ENCODE measurements around the gene RUFY1.
"Not testable (repeated sequence)": the region's sequence is repeated elsewhere in the genome, so short reads cannot be mapped to it uniquely, and the experiment has no call there.

The RUFY1 gene

GRCh38 chr5:179550511-179551342 is at the start of gene RUFY1:
Gene RUFY1, plus strand, starts transcription at chr5:179550554. Its CDS starts 16 bp downstream, at chr5:179550570.
- Mint-ChIP-seq H3K27ac (peak within 1 kb of the TSS; percentile 99), H3K36me3 (no peaks in the 10 kb centered on the region)

GRCh38 chr5:179501997-179502396 is 48.4 kb upstream of the RUFY1 start:
- not testable (repeated sequence) for H3K9me3 Mint-ChIP-seq (ENCODE audit: low read depth); H3K4me1 Mint-ChIP-seq (ENCODE audit: low read depth); H3K27ac Mint-ChIP-seq; H3K4me3 Mint-ChIP-seq; H3K36me3 Mint-ChIP-seq; H3K27me3 Mint-ChIP-seq

More at GRCh38 chr5:179550511-179551342, at the start of gene RUFY1:
- peaks cover 36% of the 10 kb centered on the region for H3K4me1 Mint-ChIP-seq (ENCODE audit: low read depth)
- H3K4me3 Mint-ChIP-seq: peak within 1 kb of the TSS; percentile 97
- H3K9me3 Mint-ChIP-seq (ENCODE audit: low read depth): no peaks in the 10 kb centered on the region
- no peaks in the 10 kb centered on the region for H3K27me3 Mint-ChIP-seq

- not testable (repeated sequence) for H3K36me3 Mint-ChIP-seq; H3K27me3 Mint-ChIP-seq; H3K27ac Mint-ChIP-seq; H3K4me1 Mint-ChIP-seq (ENCODE audit: low read depth); H3K4me3 Mint-ChIP-seq; H3K9me3 Mint-ChIP-seq (ENCODE audit: low read depth)
These were observed 47.9 kb upstream of the RUFY1 start for GRCh38 chr5:179502420-179502819.

- no peak overlapping the region for H3K27ac Mint-ChIP-seq
- H3K27me3 Mint-ChIP-seq: no peaks in the 10 kb centered on the region
- no peaks in the 10 kb centered on the region for H3K9me3 Mint-ChIP-seq (ENCODE audit: low read depth)
- H3K4me1 Mint-ChIP-seq (ENCODE audit: low read depth): peaks cover 3% of the 10 kb centered on the region
- no peaks in the 10 kb centered on the region for H3K36me3 Mint-ChIP-seq
- no peak overlapping the region for H3K4me3 Mint-ChIP-seq
These were observed 46.2 kb upstream of the RUFY1 start for GRCh38 chr5:179504191-179504590.

GRCh38 chr5:179504600-179505396 is 45.6 kb upstream of the RUFY1 start:
- no peak overlapping the region for H3K27ac Mint-ChIP-seq
- no peaks in the 10 kb centered on the region for H3K36me3 Mint-ChIP-seq

GRCh38 chr5:179505636-179506261 is 44.6 kb upstream of the RUFY1 start:
- Mint-ChIP-seq H3K27ac (no peak overlapping the region), H3K9me3 (ENCODE audit: low read depth) (no peaks in the 10 kb centered on the region), H3K36me3 (no peaks in the 10 kb centered on the region), H3K4me3 (no peak overlapping the region), H3K27me3 (no peaks in the 10 kb centered on the region), H3K4me1 (ENCODE audit: low read depth) (peaks cover 7% of the 10 kb centered on the region)

More at GRCh38 chr5:179504600-179505396, 45.6 kb upstream of the RUFY1 start:
- Mint-ChIP-seq H3K4me3 (no peak overlapping the region), H3K4me1 (ENCODE audit: low read depth) (peaks cover 5% of the 10 kb centered on the region), H3K9me3 (ENCODE audit: low read depth) (no peaks in the 10 kb centered on the region), H3K27me3 (no peaks in the 10 kb centered on the region)

- Mint-ChIP-seq H3K4me1 (ENCODE audit: low read depth) (peaks cover 7% of the 10 kb centered on the region), H3K9me3 (ENCODE audit: low read depth) (no peaks in the 10 kb centered on the region), H3K27ac (no peak overlapping the region), H3K36me3 (no peaks in the 10 kb centered on the region), H3K4me3 (no peak overlapping the region), H3K27me3 (no peaks in the 10 kb centered on the region)
These were observed 41.1 kb upstream of the RUFY1 start for GRCh38 chr5:179509239-179509638.

- Mint-ChIP-seq H3K4me3 (no peak overlapping the region), H3K27ac (no peak overlapping the region), H3K4me1 (ENCODE audit: low read depth) (peaks cover 7% of the 10 kb centered on the region), H3K36me3 (no peaks in the 10 kb centered on the region), H3K27me3 (no peaks in the 10 kb centered on the region), H3K9me3 (ENCODE audit: low read depth) (no peaks in the 10 kb centered on the region)
These were observed 40.5 kb upstream of the RUFY1 start for GRCh38 chr5:179509845-179510244.

- no peak overlapping the region for H3K4me3 Mint-ChIP-seq
- no peaks in the 10 kb centered on the region for H3K27me3 Mint-ChIP-seq
These were observed 37.8 kb upstream of the RUFY1 start for GRCh38 chr5:179512452-179513000.

GRCh38 chr5:179515501-179515900 is 34.9 kb upstream of the RUFY1 start:
- not testable (repeated sequence) for H3K27me3 Mint-ChIP-seq; H3K27ac Mint-ChIP-seq; H3K9me3 Mint-ChIP-seq (ENCODE audit: low read depth); H3K4me1 Mint-ChIP-seq (ENCODE audit: low read depth); H3K4me3 Mint-ChIP-seq; H3K36me3 Mint-ChIP-seq

More at GRCh38 chr5:179512452-179513000, 37.8 kb upstream of the RUFY1 start:
- peaks cover 7% of the 10 kb centered on the region for H3K4me1 Mint-ChIP-seq (ENCODE audit: low read depth)
- H3K36me3 Mint-ChIP-seq: no peaks in the 10 kb centered on the region
- H3K27ac Mint-ChIP-seq: no peak overlapping the region
- H3K9me3 Mint-ChIP-seq (ENCODE audit: low read depth): no peaks in the 10 kb centered on the region

GRCh38 chr5:179516221-179516620 is 34.1 kb upstream of the RUFY1 start:
- Mint-ChIP-seq H3K36me3 (no peaks in the 10 kb centered on the region), H3K27me3 (no peaks in the 10 kb centered on the region), H3K27ac (no peak overlapping the region), H3K4me3 (no peak overlapping the region), H3K9me3 (ENCODE audit: low read depth) (no peaks in the 10 kb centered on the region), H3K4me1 (ENCODE audit: low read depth) (no peaks in the 10 kb centered on the region)

- H3K27ac Mint-ChIP-seq; H3K27me3 Mint-ChIP-seq; H3K4me1 Mint-ChIP-seq (ENCODE audit: low read depth); H3K4me3 Mint-ChIP-seq; H3K9me3 Mint-ChIP-seq (ENCODE audit: low read depth); H3K36me3 Mint-ChIP-seq: not testable (repeated sequence)
These were observed 32.6 kb upstream of the RUFY1 start for GRCh38 chr5:179517746-179518145.

GRCh38 chr5:179518369-179518768 is 32.0 kb upstream of the RUFY1 start:
- H3K36me3 Mint-ChIP-seq; H3K4me1 Mint-ChIP-seq (ENCODE audit: low read depth); H3K4me3 Mint-ChIP-seq; H3K9me3 Mint-ChIP-seq (ENCODE audit: low read depth); H3K27ac Mint-ChIP-seq; H3K27me3 Mint-ChIP-seq: not testable (repeated sequence)

GRCh38 chr5:179519416-179520070 is 30.8 kb upstream of the RUFY1 start:
- H3K27ac Mint-ChIP-seq; H3K27me3 Mint-ChIP-seq; H3K4me1 Mint-ChIP-seq (ENCODE audit: low read depth); H3K36me3 Mint-ChIP-seq; H3K9me3 Mint-ChIP-seq (ENCODE audit: low read depth); H3K4me3 Mint-ChIP-seq: not testable (repeated sequence)

Data from activated naive CD8-positive, alpha-beta T cell (primary cell).